Thymus (tissue), 11 donors: Measurements from ENCODE around the gene AKAP12. TPM values are rescaled to one million over a fixed set of nuclear protein-coding genes. Genes with fewer than 3 reads are reported as not detected.

Experiments used
- DNase-seq, 9 donors: peaks; one replicate each; pipeline ENCODE4 v3.0.0-alpha.2; 2013; ENCODE audit warnings: low spot score in 9 of 9, low read depth in 6 of 9, missing footprints in 1 of 9
- H3K27ac ChIP-seq, 2 donors: one replicate each; pipeline ENCODE4 v1.5.1; 2013; ENCODE audit warnings: control low read depth in 1 of 2, low read depth in 1 of 2, low read length in 1 of 2, mild to moderate bottlenecking in 1 of 2, moderate library complexity in 1 of 2
- H3K27me3 ChIP-seq, 2 donors: one replicate each; pipeline ENCODE4 v1.5.1; 2013; ENCODE audit warnings: low read length in 1 of 2; ENCODE audit not compliant: control insufficient read depth in 2 of 2, insufficient read depth in 1 of 2
- H3K36me3 ChIP-seq, 2 donors: one replicate each; pipeline ENCODE4 v1.5.1; 2013; ENCODE audit warnings: low read length in 1 of 2, mild to moderate bottlenecking in 1 of 2, moderate library complexity in 1 of 2; ENCODE audit not compliant: control insufficient read depth in 2 of 2, insufficient read depth in 2 of 2
- H3K4me1 ChIP-seq, 2 donors: one replicate each; pipeline ENCODE4 v1.5.1; 2013; ENCODE audit warnings: low read length in 2 of 2; ENCODE audit not compliant: control insufficient read depth in 2 of 2, insufficient read depth in 2 of 2
- H3K4me3 ChIP-seq, 2 donors: one replicate each; pipeline ENCODE4 v1.5.1; 2013; ENCODE audit warnings: low read length in 2 of 2, control low read depth in 1 of 2, mild to moderate bottlenecking in 1 of 2
- H3K9me3 ChIP-seq, 2 donors: one replicate each; pipeline ENCODE4 v1.5.1; 2013; ENCODE audit warnings: low read length in 1 of 2, mild to moderate bottlenecking in 1 of 2; ENCODE audit not compliant: control insufficient read depth in 2 of 2, insufficient read depth in 1 of 2
- WGBS: extraction: QIAGEN DNeasy Blood & Tissue Kit; methylation state at CpG from one replicate; pipeline ENCODE4 v1.1.7; 2013; 5-methylcytosine and 5-hydroxymethylcytosine counted together
- polyA plus RNA-seq: library from polyadenylated mRNA; stranded (reverse); fragments of 200-250 nt; gene quantifications from one replicate; pipeline ENCODE4 v1.2.3, GENCODE V29; 2013
- total RNA-seq: library from RNA; stranded (reverse); fragments of 120-200 nt; gene quantifications from one replicate; pipeline ENCODE4 v1.2.4, GENCODE V29; 2013
- donor health status: healthy.

AKAP12 gene
- total and polyA plus RNA-seq, 2 donors, result 4.3 to 14.4 TPM

GRCh38 chr6:151265282-151265681, 25.5 kb downstream of the AKAP12 start:
- H3K9me3 ChIP-seq, result no peaks in the 10 kb centered on the region
- no peak for DNase-seq
- H3K27me3 ChIP-seq, result peaks cover 0 to 3% of the 10 kb centered on the region in 2 donors
- H3K36me3 ChIP-seq, result no peaks in the 10 kb centered on the region
- H3K4me3 ChIP-seq, result no peak overlapping the region
- H3K27ac ChIP-seq, result no peak overlapping the region
- no peaks in the 10 kb centered on the region for H3K4me1 ChIP-seq

- H3K4me3 ChIP-seq, result no peak overlapping the region
- H3K27me3 ChIP-seq, result peaks cover 0 to 3% of the 10 kb centered on the region in 2 donors
- WGBS, result 93% methylated on average over 4 of the region's 4 CpGs
- H3K4me1 ChIP-seq, result no peaks in the 10 kb centered on the region
- no peak overlapping the region for H3K27ac ChIP-seq
- H3K9me3 ChIP-seq, result no peaks in the 10 kb centered on the region
- DNase-seq, result no peak
- no peaks in the 10 kb centered on the region for H3K36me3 ChIP-seq
These were observed 29.7 kb downstream of the AKAP12 start for GRCh38 chr6:151269321-151269995.

- no peak overlapping the region for H3K27ac ChIP-seq
- no peaks in the 10 kb centered on the region for H3K4me1 ChIP-seq
- H3K9me3 ChIP-seq, result peaks cover 0 to 4% of the 10 kb centered on the region in 2 donors
- DNase-seq, result no peak
- WGBS, result 83% methylated on average over 6 of the region's 6 CpGs
- H3K4me3 ChIP-seq, result no peak overlapping the region
- H3K36me3 ChIP-seq, result no peaks in the 10 kb centered on the region
- H3K27me3 ChIP-seq, result peaks cover 0 to 3% of the 10 kb centered on the region in 2 donors
These were observed 35.4 kb downstream of the AKAP12 start for GRCh38 chr6:151275121-151275520.

- Histone ChIP-seq H3K4me1 (no peaks in the 10 kb centered on the region), H3K36me3 (no peaks in the 10 kb centered on the region), H3K9me3 (peaks cover 0 to 4% of the 10 kb centered on the region in 2 donors), H3K27ac (no peak overlapping the region), H3K4me3 (no peak overlapping the region), H3K27me3 (peaks cover 0 to 3% of the 10 kb centered on the region in 2 donors)
- 97% methylated on average over 4 of the region's 4 CpGs for WGBS
- DNase-seq, result no peak
These were observed 35.8 kb downstream of the AKAP12 start for GRCh38 chr6:151275566-151275965.

- no peaks in the 10 kb centered on the region for H3K4me1 ChIP-seq
- H3K27ac ChIP-seq, result no peak overlapping the region
- peaks cover 0 to 4% of the 10 kb centered on the region in 2 donors for H3K9me3 ChIP-seq
- WGBS, result 81% methylated on average over 4 of the region's 4 CpGs
- peaks cover 0 to 5% of the 10 kb centered on the region in 2 donors for H3K27me3 ChIP-seq
- no peak overlapping the region for H3K4me3 ChIP-seq
- no peak for DNase-seq
- H3K36me3 ChIP-seq, result no peaks in the 10 kb centered on the region
These were observed 36.5 kb downstream of the AKAP12 start for GRCh38 chr6:151276112-151276740.

- H3K4me1 ChIP-seq, result peaks cover 0 to 10% of the 10 kb centered on the region in 2 donors
- H3K27ac ChIP-seq, result no peak overlapping the region
- no peak overlapping the region for H3K4me3 ChIP-seq
- DNase-seq, result no peak
- peaks cover 0 to under 1% of the 10 kb centered on the region in 2 donors for H3K9me3 ChIP-seq
- 95% methylated on average over 2 of the region's 2 CpGs for WGBS
- peaks cover 0 to 12% of the 10 kb centered on the region in 2 donors for H3K27me3 ChIP-seq
- H3K36me3 ChIP-seq, result no peaks in the 10 kb centered on the region
These were observed 40.1 kb downstream of the AKAP12 start for GRCh38 chr6:151279891-151280290.

- peaks cover 0 to 12% of the 10 kb centered on the region in 2 donors for H3K27me3 ChIP-seq
- no peak overlapping the region for H3K27ac ChIP-seq
- WGBS, result 94% methylated on average over 4 of the region's 4 CpGs
- no peaks in the 10 kb centered on the region for H3K9me3 ChIP-seq
- DNase-seq, result no peak
- H3K36me3 ChIP-seq, result no peaks in the 10 kb centered on the region
- no peak overlapping the region for H3K4me3 ChIP-seq
- H3K4me1 ChIP-seq, result peaks cover 0 to 10% of the 10 kb centered on the region in 2 donors
These were observed 41.1 kb downstream of the AKAP12 start for GRCh38 chr6:151280859-151281258.

GRCh38 chr6:151284012-151284411, 44.2 kb downstream of the AKAP12 start:
- Histone ChIP-seq H3K4me3 (no peak overlapping the region), H3K36me3 (no peaks in the 10 kb centered on the region), H3K9me3 (no peaks in the 10 kb centered on the region), H3K27ac (peak overlapping the region in 1 of 2 donors; percentile 51), H3K4me1 (peaks cover 0 to 15% of the 10 kb centered on the region in 2 donors), H3K27me3 (peaks cover 0 to 17% of the 10 kb centered on the region in 2 donors)
- 90% methylated on average over 11 of the region's 11 CpGs for WGBS
- DNase-seq, result peak in 1 of 9 donors; percentile 18

GRCh38 chr6:151284548-151285017, 44.8 kb downstream of the AKAP12 start:
- Histone ChIP-seq H3K27ac (peak overlapping the region in 1 of 2 donors; percentile 61), H3K4me3 (no peak overlapping the region), H3K27me3 (peaks cover 0 to 17% of the 10 kb centered on the region in 2 donors), H3K4me1 (peaks cover 0 to 16% of the 10 kb centered on the region in 2 donors), H3K36me3 (no peaks in the 10 kb centered on the region), H3K9me3 (no peaks in the 10 kb centered on the region)
- DNase-seq, result no peak
- 83% methylated on average over 4 of the region's 4 CpGs for WGBS
